Measurements from ENCODE around the gene C22orf23.

C22orf23 gene

GRCh38 chr22:37930952-37931440 is 22.4 kb downstream of the C22orf23 start:
- Histone ChIP-seq H4K20me1 (ENCODE audit: insufficient read depth, low read length) (no peaks in the 10 kb centered on the region), H3K4me1 (ENCODE audit: low read length) (peaks cover 4% of the 10 kb centered on the region; the same call in 1 of the 2 replicates), H3K79me2 (ENCODE audit: low read length) (no peaks in the 10 kb centered on the region), H3K36me3 (replicated peaks; ENCODE audit: low read depth, low read length) (peaks cover 5% of the 10 kb centered on the region), H3K9me3 (ENCODE audit: insufficient read depth, low read length) (no peaks in the 10 kb centered on the region), H2AFZ (ENCODE audit: low read depth, low read length) (no peak overlapping the region), H3K27me3 (ENCODE audit: low read depth, low read length) (no peaks in the 10 kb centered on the region), H3K9ac (ENCODE audit: low read length) (no peak overlapping the region), H3K4me3 (ENCODE audit: low read length) (no peak overlapping the region), H3K4me2 (ENCODE audit: low read length) (no peak overlapping the region), H3K27ac (ENCODE audit: low read length) (no peak overlapping the region)
- TF ChIP-seq CTCF (IDR thresholded peaks at IDR 0.05; ENCODE audit: low read depth, low read length) (no peak; the same call in 1 of the 2 replicates), EZH2phosphoT487 (IDR thresholded peaks at IDR 0.05; ENCODE audit: low read depth) (no peak)

- Histone ChIP-seq H4K20me1 (ENCODE audit: insufficient read depth, low read length) (no peaks in the 10 kb centered on the region), H3K4me2 (ENCODE audit: low read length) (no peak overlapping the region), H3K9ac (ENCODE audit: low read length) (no peak overlapping the region)
Observed at GRCh38 chr22:37930270-37930951, 23.0 kb downstream of the C22orf23 start.

GRCh38 chr22:37929390-37929789 is 24.0 kb downstream of the C22orf23 start:
- Histone ChIP-seq H3K4me3 (ENCODE audit: low read length) (no peak overlapping the region), H3K36me3 (replicated peaks; ENCODE audit: low read depth, low read length) (peaks cover 5% of the 10 kb centered on the region), H2AFZ (ENCODE audit: low read depth, low read length) (no peak overlapping the region), H3K4me1 (ENCODE audit: low read length) (peaks cover 4% of the 10 kb centered on the region; the same call in 1 of the 2 replicates), H3K79me2 (ENCODE audit: low read length) (no peaks in the 10 kb centered on the region), H3K27ac (ENCODE audit: low read length) (no peak overlapping the region), H4K20me1 (ENCODE audit: insufficient read depth, low read length) (no peaks in the 10 kb centered on the region), H3K27me3 (ENCODE audit: low read depth, low read length) (no peaks in the 10 kb centered on the region), H3K9me3 (ENCODE audit: insufficient read depth, low read length) (no peaks in the 10 kb centered on the region), H3K9ac (ENCODE audit: low read length) (no peak overlapping the region), H3K4me2 (ENCODE audit: low read length) (no peak overlapping the region)
- TF ChIP-seq CTCF (IDR thresholded peaks at IDR 0.05; ENCODE audit: low read depth, low read length) (no peak), EZH2phosphoT487 (IDR thresholded peaks at IDR 0.05; ENCODE audit: low read depth) (no peak)

More at GRCh38 chr22:37930270-37930951, 23.0 kb downstream of the C22orf23 start:
- peak; percentile 49 for TF ChIP-seq CTCF (IDR thresholded peaks at IDR 0.05; ENCODE audit: low read depth, low read length)
- no peak for TF ChIP-seq EZH2phosphoT487 (IDR thresholded peaks at IDR 0.05; ENCODE audit: low read depth)
- Histone ChIP-seq H3K4me1 (ENCODE audit: low read length) (peaks cover 4% of the 10 kb centered on the region; the same call in 1 of the 2 replicates), H2AFZ (ENCODE audit: low read depth, low read length) (no peak overlapping the region), H3K79me2 (ENCODE audit: low read length) (no peaks in the 10 kb centered on the region), H3K4me3 (ENCODE audit: low read length) (no peak overlapping the region), H3K27me3 (ENCODE audit: low read depth, low read length) (no peaks in the 10 kb centered on the region), H3K36me3 (replicated peaks; ENCODE audit: low read depth, low read length) (peaks cover 5% of the 10 kb centered on the region), H3K9me3 (ENCODE audit: insufficient read depth, low read length) (no peaks in the 10 kb centered on the region), H3K27ac (ENCODE audit: low read length) (no peak overlapping the region)

GRCh38 chr22:37927637-37927936 is 25.8 kb downstream of the C22orf23 start:
- Histone ChIP-seq H3K9me3 (ENCODE audit: insufficient read depth, low read length) (no peaks in the 10 kb centered on the region), H3K36me3 (replicated peaks; ENCODE audit: low read depth, low read length) (peaks cover 5% of the 10 kb centered on the region), H3K4me3 (ENCODE audit: low read length) (no peak overlapping the region), H3K9ac (ENCODE audit: low read length) (no peak overlapping the region), H4K20me1 (ENCODE audit: insufficient read depth, low read length) (no peaks in the 10 kb centered on the region), H2AFZ (ENCODE audit: low read depth, low read length) (no peak overlapping the region), H3K4me1 (ENCODE audit: low read length) (no peaks in the 10 kb centered on the region), H3K79me2 (ENCODE audit: low read length) (no peaks in the 10 kb centered on the region), H3K27me3 (ENCODE audit: low read depth, low read length) (no peaks in the 10 kb centered on the region), H3K27ac (ENCODE audit: low read length) (no peak overlapping the region), H3K4me2 (ENCODE audit: low read length) (no peak overlapping the region)
- TF ChIP-seq CTCF (IDR thresholded peaks at IDR 0.05; ENCODE audit: low read depth, low read length) (no peak), EZH2phosphoT487 (IDR thresholded peaks at IDR 0.05; ENCODE audit: low read depth) (no peak)
